GOT3 (cell line): ENCODE measurements around the gene HOXA7.
A peak's percentile ranks its signal among the peaks of the same experiment; 100 is the strongest.

Source experiments
- DNase-seq: peaks from one replicate; lab custom pipeline; 2025; ENCODE audit warnings: mixed read lengths; lab: John Stamatoyannopoulos, UW

Gene HOXA7

GRCh38 chr7:27134392-27134791, 22.1 kb downstream of the HOXA7 start:
- DNase-seq, result no peak

GRCh38 chr7:27133409-27134231, 22.9 kb downstream of the HOXA7 start:
- no peak for DNase-seq

- DNase-seq, result no peak
Observed at GRCh38 chr7:27132978-27133377, 23.5 kb downstream of the HOXA7 start.

GRCh38 chr7:27132214-27132613, 24.3 kb downstream of the HOXA7 start:
- DNase-seq, result no peak

- DNase-seq, result no peak
Observed at GRCh38 chr7:27131390-27131819, 25.1 kb downstream of the HOXA7 start.

GRCh38 chr7:27130540-27131389, 25.7 kb downstream of the HOXA7 start, which contains the start of gene HOXA4:
Gene HOXA4 (minus strand): TSS chr7:27130757. CDS start chr7:27130733, 24 bp downstream.
- peak; percentile 68 for DNase-seq

GRCh38 chr7:27129729-27130539, 26.5 kb downstream of the HOXA7 start:
- no peak for DNase-seq

- no peak for DNase-seq
Observed at GRCh38 chr7:27128776-27129728, 27.4 kb downstream of the HOXA7 start.

- no peak for DNase-seq
Observed at GRCh38 chr7:27128034-27128433, 28.4 kb downstream of the HOXA7 start.

GRCh38 chr7:27126596-27127327, 29.7 kb downstream of the HOXA7 start:
- DNase-seq, result no peak

- no peak for DNase-seq
Observed at GRCh38 chr7:27125986-27126394, 30.5 kb downstream of the HOXA7 start.

GRCh38 chr7:27124902-27125689, 31.4 kb downstream of the HOXA7 start:
- DNase-seq, result no peak

GRCh38 chr7:27124096-27124901, 32.2 kb downstream of the HOXA7 start:
- DNase-seq, result peak; percentile 76

GRCh38 chr7:27123477-27124053, 32.9 kb downstream of the HOXA7 start:
- DNase-seq, result no peak

GRCh38 chr7:27123007-27123476, 33.4 kb downstream of the HOXA7 start:
- DNase-seq, result no peak

- no peak for DNase-seq
Observed at GRCh38 chr7:27122077-27122910, 34.2 kb downstream of the HOXA7 start.

GRCh38 chr7:27121684-27122076, 34.8 kb downstream of the HOXA7 start:
- no peak for DNase-seq
